Suppressor macrophage treated with lipopolysaccharide for 4 hours (primary cell): ENCODE measurements around the gene TMEM87B.
"Not testable (repeated sequence)": the region's sequence is repeated elsewhere in the genome, so short reads cannot be mapped to it uniquely, and the experiment has no call there.

Experiments
- DNase-seq: peaks from one replicate; pipeline ENCODE4 v3.0.0-alpha.2; 2020

TMEM87B gene

GRCh38 chr2:112034924-112035323, 20.1 kb upstream of the TMEM87B start:
- no peak for DNase-seq

GRCh38 chr2:112035786-112036185, 19.3 kb upstream of the TMEM87B start:
- DNase-seq, result no peak

DNA sequence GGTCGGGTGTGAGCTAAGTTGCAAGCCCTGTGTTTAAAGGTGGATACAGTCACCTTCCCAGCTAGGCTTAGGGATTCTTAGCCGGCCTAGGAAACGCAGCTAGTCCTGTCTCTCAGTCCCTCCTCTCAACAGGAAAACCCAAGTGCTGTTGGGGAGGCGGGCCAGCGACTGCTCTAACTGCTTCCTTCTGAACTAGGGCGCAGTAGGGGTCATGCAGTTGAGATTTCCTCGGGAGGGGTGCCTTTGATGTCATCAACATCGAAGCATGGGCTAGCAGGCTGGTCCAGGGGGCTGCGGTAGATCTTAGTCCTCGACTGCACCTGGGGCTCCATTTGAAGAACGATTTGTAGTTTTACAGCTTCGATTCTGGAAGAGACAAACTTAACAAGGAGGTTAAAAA, 15.5 kb upstream of the TMEM87B start:
- not testable (repeated sequence) for DNase-seq

GRCh38 chr2:112040066-112040465, 15.0 kb upstream of the TMEM87B start:
- DNase-seq, result not testable (repeated sequence)

- DNase-seq, result not testable (repeated sequence)
These were observed 13.6 kb upstream of the TMEM87B start for GRCh38 chr2:112041460-112041859.

- DNase-seq, result no peak
These were observed 9.5 kb upstream of the TMEM87B start for GRCh38 chr2:112045446-112046014.

- peak; percentile 25 for DNase-seq
These were observed 8.8 kb upstream of the TMEM87B start for GRCh38 chr2:112046231-112046630.

DNA sequence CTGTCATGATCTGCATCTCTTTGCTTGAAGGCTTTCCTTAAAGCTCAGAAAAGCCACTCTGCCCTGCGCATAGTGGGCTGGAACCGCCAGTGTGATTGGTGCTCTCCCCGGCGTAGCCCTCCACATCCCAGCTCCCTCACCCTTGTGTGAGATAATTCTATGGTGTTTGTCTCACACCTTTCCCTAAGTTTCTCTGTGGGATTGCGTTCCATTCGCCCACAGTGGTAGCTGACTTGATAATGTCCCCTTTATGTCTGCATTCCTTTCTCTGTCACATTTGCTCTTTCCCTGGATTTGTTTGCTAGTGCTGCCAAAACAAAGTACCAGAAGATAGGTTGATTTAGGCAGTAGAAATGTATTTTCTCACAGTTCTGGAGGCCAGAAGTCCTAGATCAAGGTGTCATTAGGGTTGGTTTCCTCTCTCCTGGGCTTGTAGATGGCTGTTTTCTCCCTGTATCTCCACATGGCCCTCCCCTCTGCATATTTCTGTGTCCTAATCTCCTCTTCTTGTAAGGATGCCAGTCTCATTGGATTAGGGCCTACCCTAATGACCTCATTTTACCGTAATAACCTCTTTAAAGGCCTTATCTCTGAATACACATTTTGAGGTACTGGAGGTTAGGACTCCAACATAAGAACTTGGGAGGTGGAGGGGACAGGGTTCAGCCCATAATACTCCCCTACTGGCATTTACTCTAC, 7.4 kb upstream of the TMEM87B start:
- no peak for DNase-seq

DNA sequence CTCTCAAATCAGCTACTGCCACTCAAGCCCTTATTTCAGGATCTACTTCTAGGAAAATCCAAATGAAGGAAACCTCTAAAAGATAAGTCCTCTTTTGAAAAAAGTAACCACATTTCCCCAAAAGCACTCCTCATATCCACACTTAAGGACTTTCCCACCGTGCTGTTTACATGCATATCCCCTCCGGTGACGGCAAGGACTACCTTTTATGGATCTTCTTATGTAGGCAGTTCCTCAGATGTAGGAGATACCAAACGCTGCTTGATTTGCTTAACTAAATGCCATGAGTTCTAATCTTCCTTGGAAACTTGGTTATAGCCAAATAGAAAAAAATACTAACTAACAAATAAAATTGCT, 6.9 kb upstream of the TMEM87B start:
- no peak for DNase-seq

GRCh38 chr2:112048887-112049286, 6.2 kb upstream of the TMEM87B start:
- DNase-seq, result peak; percentile 70

- no peak for DNase-seq
These were observed 4.8 kb upstream of the TMEM87B start for GRCh38 chr2:112050316-112050715.

- peak; percentile 98 for DNase-seq
These were observed 887 bp upstream of the TMEM87B start for GRCh38 chr2:112053917-112054846.

DNA sequence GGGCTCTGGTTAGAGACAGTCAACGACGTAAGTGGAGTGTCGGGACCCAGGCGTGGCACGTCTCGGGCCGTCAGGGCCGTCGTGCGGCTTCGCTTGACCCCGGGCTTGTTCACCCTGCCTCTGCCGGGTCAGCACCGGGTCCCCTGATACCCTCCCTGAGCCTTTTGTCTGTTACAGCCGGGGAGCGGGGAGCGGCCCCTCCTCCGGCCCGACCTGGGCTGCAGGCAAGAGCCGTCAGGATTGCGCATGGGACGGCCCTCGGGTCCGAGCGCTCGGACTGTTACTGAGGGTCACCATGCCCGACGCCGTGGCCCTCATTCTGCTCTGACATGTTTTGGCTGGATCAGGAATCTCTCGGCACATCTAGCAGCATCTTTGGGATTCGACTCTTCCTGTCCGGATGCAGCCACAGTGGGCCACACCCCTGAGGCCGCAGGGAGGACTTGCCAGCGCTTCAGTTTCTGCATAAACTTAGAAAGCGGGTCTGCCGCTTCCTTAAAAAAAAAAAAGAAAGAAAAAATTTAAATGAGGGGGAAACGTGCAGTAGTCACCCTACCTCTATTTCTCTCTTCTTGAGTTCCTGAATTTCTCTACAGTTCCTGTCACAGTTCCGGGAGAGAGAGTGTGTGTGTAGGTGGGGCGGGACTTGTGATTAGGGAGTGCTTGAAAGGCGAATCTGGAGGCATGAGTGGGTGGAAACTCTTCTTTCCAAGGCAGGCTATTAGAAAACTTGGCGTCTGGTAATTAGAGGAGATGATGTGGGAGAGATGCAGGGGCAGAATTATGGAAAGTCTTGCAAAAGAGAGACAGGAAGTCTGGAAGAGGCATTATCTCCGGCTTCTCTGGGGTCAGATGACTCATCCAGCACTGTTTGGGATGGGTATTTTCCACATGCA, 909 bp downstream of the TMEM87B start:
- peak; percentile 92 for DNase-seq

DNA sequence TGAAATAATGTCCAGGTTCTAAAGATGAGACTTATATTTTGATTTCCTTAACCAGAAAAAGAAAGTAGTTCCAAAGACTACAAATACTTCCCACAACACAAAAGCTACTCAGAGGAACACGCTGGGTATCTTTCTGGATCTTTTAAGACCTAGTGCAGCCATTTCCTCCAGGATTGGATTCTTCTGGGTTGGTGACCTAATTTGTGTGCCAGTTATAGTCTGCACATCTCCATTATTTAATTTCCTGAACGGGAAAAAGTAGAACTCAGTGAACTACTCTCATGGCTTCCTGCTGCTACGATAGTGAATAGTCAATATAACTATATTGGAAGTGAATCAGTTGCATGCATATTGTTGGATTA, 1.5 kb downstream of the TMEM87B start:
- no peak for DNase-seq

- DNase-seq, result no peak
These were observed 4.6 kb downstream of the TMEM87B start for GRCh38 chr2:112059671-112060070.

- no peak for DNase-seq
These were observed 6.2 kb downstream of the TMEM87B start for GRCh38 chr2:112061299-112061698.

- no peak for DNase-seq
These were observed 6.8 kb downstream of the TMEM87B start for GRCh38 chr2:112061840-112062239.

GRCh38 chr2:112062894-112063293, 7.8 kb downstream of the TMEM87B start:
- DNase-seq, result no peak

GRCh38 chr2:112065486-112065885, 10.4 kb downstream of the TMEM87B start:
- no peak for DNase-seq

DNA sequence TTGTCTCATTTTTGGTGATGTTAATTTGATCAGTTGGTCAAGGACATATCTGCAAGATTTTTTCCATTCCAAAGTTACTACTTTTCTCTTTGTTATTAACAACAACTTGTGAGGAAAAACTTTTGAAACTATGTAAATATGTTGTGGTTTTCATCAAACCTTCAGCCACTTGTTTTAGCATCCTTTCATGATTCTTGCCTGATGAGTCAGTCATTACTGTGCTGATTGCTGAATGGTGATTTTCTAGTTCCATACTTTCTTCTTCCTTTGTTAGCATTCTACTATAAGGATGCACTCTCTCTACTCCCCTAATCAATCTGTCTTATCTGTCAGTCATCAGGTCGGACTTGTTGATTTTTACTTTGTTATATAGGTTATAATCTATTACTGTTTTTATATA, 10.9 kb downstream of the TMEM87B start:
- DNase-seq, result no peak

DNA sequence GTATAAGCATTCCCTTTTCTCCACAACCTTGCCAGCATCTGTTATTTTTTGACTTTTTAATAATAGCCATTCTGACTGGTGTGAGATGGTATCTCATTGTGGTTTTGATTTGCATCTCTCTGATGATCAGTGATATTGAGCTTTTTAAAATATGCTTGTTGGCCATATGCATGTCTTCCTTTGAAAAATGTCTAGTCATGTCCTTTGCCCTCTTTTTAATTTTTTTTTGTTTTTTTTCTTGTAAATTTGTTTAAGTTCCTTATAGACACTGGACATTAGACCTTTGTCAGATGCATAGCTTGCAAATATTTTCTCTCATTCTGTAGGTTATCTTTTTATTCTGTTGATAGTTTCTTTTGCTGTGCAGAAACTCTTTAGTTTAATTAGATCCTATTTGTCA, 14.7 kb downstream of the TMEM87B start:
- DNase-seq, result not testable (repeated sequence)

- DNase-seq, result peak; percentile 35
These were observed 18.8 kb downstream of the TMEM87B start for GRCh38 chr2:112073875-112074274.

DNA sequence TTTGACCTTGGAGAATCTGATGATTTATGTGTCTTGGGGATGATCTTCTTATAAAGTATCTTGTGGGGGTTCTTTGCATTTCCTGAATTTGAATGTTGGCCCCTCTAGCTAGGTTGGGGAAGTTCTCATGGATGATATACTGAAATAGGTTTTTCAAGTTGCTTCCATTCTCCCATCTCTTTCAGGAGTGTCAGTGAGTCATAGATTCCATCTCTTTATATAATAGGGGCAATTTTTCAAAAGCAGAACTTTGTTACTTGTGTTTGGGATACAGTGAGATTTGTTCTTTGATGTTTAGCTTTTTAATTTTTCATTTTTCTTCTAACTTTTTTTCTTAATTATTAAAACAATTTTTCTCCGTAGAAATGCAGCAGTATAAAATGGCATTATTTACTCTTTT, 19.4 kb downstream of the TMEM87B start:
- DNase-seq, result peak; percentile 37
